HG02642 (cell line): ENCODE results near the gene RAP1GAP2.
"Not testable (repeated sequence)": the region's sequence is repeated elsewhere in the genome, so short reads cannot be mapped to it uniquely, and the experiment has no call there.

Experiments used
- ATAC-seq: cut with Tn5 transposase; IDR thresholded peaks from one replicate; pipeline ENCODE4 v1.9.1; 2021; ENCODE audit warnings: mild to moderate bottlenecking; ENCODE audit not compliant: unreplicated experiment, poor library complexity

The RAP1GAP2 gene

GRCh38 chr17:2796164-2797125 lies at the start of gene RAP1GAP2:
Gene RAP1GAP2, plus strand, starts transcription at chr17:2796438. Its CDS starts 90 bp downstream, at chr17:2796528.
- ATAC-seq = no peak

GRCh38 chr17:2749058-2749783 lies 47.0 kb upstream of the RAP1GAP2 start, which contains the start of gene CCDC92B:
Gene CCDC92B, minus strand, starts transcription at chr17:2749652. Its CDS starts 14,507 bp downstream, at chr17:2735145.
- no peak for ATAC-seq

- ATAC-seq = no peak
These were observed 46.5 kb upstream of the RAP1GAP2 start for GRCh38 chr17:2749784-2750181.

GRCh38 chr17:2750721-2751120 lies 45.5 kb upstream of the RAP1GAP2 start:
- no peak for ATAC-seq

- ATAC-seq = no peak
These were observed 44.7 kb upstream of the RAP1GAP2 start for GRCh38 chr17:2751491-2751890.

- no peak for ATAC-seq
These were observed 40.1 kb upstream of the RAP1GAP2 start for GRCh38 chr17:2755891-2756724.

- no peak for ATAC-seq
These were observed 37.4 kb upstream of the RAP1GAP2 start for GRCh38 chr17:2758870-2759269.

- ATAC-seq = no peak
These were observed 26.1 kb upstream of the RAP1GAP2 start for GRCh38 chr17:2770129-2770528.

- ATAC-seq = no peak
These were observed 21.0 kb upstream of the RAP1GAP2 start for GRCh38 chr17:2775206-2775605.

- ATAC-seq = no peak
These were observed 19.5 kb upstream of the RAP1GAP2 start for GRCh38 chr17:2776589-2777241.

GRCh38 chr17:2777242-2777867 lies 18.9 kb upstream of the RAP1GAP2 start:
- no peak for ATAC-seq

- ATAC-seq = no peak
These were observed 17.7 kb upstream of the RAP1GAP2 start for GRCh38 chr17:2778489-2778888.

- no peak for ATAC-seq
These were observed 16.7 kb upstream of the RAP1GAP2 start for GRCh38 chr17:2779545-2779944.

- no peak for ATAC-seq
These were observed 16.0 kb upstream of the RAP1GAP2 start for GRCh38 chr17:2780256-2780655.

- ATAC-seq = no peak
These were observed 15.2 kb upstream of the RAP1GAP2 start for GRCh38 chr17:2780931-2781454.

GRCh38 chr17:2781598-2781997 lies 14.6 kb upstream of the RAP1GAP2 start:
- not testable (repeated sequence) for ATAC-seq

- ATAC-seq = no peak
These were observed 14.2 kb upstream of the RAP1GAP2 start for GRCh38 chr17:2782055-2782454.

- no peak for ATAC-seq
These were observed 12.8 kb upstream of the RAP1GAP2 start for GRCh38 chr17:2783310-2784030.
